ENCODE data around the gene ANKFY1. TPM values are rescaled to one million over a fixed set of nuclear protein-coding genes. Genes with fewer than 3 reads are reported as not detected.

Gene ANKFY1
- polyA plus RNA-seq, 1 of the 3 experiments (the other 2 are of a cell fraction): 29.6 TPM

DNA sequence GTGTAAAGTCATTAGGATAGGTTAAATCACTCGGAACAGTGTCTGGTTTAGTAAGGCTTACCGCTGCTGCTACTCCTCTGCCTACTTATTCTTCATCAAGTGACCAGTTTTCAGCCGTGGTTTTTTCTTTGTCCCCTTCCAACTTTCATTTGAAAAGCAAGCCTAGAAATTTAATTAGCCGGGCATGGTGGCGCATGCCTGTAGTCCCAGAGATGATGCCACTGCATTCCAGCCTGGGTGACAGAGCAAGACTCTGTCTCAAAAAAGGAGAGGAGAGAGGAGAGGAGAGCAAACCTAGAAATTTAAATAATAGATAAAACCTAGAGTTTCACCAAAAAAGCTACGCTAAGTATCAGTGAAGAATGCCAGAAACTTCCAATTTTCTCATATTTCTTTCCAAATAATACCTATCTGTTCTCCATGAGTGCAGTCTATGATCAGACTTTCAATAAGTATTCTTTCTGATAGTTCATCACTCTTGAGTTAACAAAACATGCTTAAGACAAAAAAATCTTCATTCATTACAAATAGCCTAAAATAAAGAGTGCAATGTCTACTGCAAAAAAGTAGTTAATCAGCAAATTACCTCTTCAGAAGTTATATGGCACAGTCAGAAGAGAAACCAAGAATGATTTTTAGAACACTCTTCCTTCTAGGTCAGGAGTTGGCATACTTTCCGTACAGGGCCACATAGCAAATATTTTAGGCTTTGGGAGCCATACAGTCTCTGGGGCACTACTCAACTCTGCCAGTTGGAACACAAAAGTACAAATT is 15.1 kb downstream of the ANKFY1 start (continued):
- no peak for TF ChIP-seq RFX5 (IDR thresholded peaks at IDR 0.05; ENCODE audit: low read length)
- TF ChIP-seq EP300 (IDR thresholded peaks at IDR 0.05; ENCODE audit: borderline replicate concordance in 1 of 2, low read depth in 1 of 2, low read length in 1 of 2): no peak

DNA sequence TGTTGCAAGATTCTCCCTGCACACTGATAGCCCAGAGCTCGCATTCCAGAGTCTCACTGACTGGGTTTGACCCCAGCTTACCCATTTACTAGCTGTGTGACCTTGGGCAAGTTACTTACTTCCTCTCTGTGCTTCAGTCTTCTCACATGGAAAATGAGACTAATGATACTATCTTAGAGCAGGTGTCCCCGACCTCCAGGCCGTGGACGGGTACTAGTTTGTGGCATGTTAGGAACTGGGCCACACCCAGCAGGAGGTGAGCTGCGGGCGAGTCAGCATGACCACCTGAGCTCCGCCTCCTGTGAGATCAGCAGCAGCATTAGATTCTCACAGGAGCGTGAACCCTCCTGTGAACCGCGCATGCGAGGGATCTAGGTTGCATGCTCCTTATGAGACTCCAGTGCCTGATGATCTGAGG is 15.8 kb downstream of the ANKFY1 start:
- Histone ChIP-seq H3K9me3 (no peaks in the 10 kb centered on the region), H3K4me1 (ENCODE audit: control insufficient read depth in 1 of 2, insufficient read depth in 2 of 2, low read depth in 1 of 2, low read length in 1 of 2) (no peaks in the 10 kb centered on the region; a peak in 1 of 4 replicates), H3K79me2 (ENCODE audit: insufficient read depth) (peaks cover 98% of the 10 kb centered on the region), H3F3A (replicated peaks; ENCODE audit: insufficient read depth) (peaks cover 10% of the 10 kb centered on the region), H4K20me1 (ENCODE audit: insufficient read depth) (peaks cover 58% of the 10 kb centered on the region), H3K4me3 (ENCODE audit: low read depth in 2 of 2, low read length in 1 of 2) (no peak overlapping the region), H3K9ac (no peak overlapping the region), H3K36me3 (replicated peaks in 1 of 2; ENCODE audit: control insufficient read depth in 1 of 2, insufficient read depth in 2 of 2, low read length in 1 of 2) (peaks cover 0 to 2% of the 10 kb centered on the region in 2 experiments), H3K27me3 (ENCODE audit: insufficient read depth) (no peaks in the 10 kb centered on the region), H2AFZ (ENCODE audit: low read depth) (no peak overlapping the region), H3K27ac (ENCODE audit: low read depth in 2 of 2, low read length in 1 of 2) (no peak overlapping the region), H3K4me2 (no peak overlapping the region), H3K9me2 (no peaks in the 10 kb centered on the region)
- DNase-seq: no peak
- TF ChIP-seq FOXM1 (IDR thresholded peaks at IDR 0.05; ENCODE audit: low read depth) (no peak), MEF2A (IDR thresholded peaks at IDR 0.05; ENCODE audit: borderline replicate concordance, low read depth) (no peak), FOSL2 (IDR thresholded peaks at IDR 0.05; ENCODE audit: borderline replicate concordance, low read depth) (no peak), EP300 (IDR thresholded peaks at IDR 0.05; ENCODE audit: borderline replicate concordance in 1 of 2, low read depth in 1 of 2, low read length in 1 of 2) (no peak), TCF12 (IDR thresholded peaks at IDR 0.05) (no peak), EZH2phosphoT487 (IDR thresholded peaks at IDR 0.05; ENCODE audit: borderline replicate concordance, low read depth) (no peak)
- TF ChIP-seq, protein P1, sequence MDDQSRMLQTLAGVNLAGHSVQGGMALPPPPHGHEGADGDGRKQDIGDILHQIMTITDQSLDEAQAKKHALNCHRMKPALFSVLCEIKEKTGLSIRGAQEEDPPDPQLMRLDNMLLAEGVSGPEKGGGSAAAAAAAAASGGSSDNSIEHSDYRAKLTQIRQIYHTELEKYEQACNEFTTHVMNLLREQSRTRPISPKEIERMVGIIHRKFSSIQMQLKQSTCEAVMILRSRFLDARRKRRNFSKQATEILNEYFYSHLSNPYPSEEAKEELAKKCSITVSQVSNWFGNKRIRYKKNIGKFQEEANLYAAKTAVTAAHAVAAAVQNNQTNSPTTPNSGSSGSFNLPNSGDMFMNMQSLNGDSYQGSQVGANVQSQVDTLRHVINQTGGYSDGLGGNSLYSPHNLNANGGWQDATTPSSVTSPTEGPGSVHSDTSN (IDR thresholded peaks at IDR 0.05): no peak
- TF ChIP-seq, protein P2, sequence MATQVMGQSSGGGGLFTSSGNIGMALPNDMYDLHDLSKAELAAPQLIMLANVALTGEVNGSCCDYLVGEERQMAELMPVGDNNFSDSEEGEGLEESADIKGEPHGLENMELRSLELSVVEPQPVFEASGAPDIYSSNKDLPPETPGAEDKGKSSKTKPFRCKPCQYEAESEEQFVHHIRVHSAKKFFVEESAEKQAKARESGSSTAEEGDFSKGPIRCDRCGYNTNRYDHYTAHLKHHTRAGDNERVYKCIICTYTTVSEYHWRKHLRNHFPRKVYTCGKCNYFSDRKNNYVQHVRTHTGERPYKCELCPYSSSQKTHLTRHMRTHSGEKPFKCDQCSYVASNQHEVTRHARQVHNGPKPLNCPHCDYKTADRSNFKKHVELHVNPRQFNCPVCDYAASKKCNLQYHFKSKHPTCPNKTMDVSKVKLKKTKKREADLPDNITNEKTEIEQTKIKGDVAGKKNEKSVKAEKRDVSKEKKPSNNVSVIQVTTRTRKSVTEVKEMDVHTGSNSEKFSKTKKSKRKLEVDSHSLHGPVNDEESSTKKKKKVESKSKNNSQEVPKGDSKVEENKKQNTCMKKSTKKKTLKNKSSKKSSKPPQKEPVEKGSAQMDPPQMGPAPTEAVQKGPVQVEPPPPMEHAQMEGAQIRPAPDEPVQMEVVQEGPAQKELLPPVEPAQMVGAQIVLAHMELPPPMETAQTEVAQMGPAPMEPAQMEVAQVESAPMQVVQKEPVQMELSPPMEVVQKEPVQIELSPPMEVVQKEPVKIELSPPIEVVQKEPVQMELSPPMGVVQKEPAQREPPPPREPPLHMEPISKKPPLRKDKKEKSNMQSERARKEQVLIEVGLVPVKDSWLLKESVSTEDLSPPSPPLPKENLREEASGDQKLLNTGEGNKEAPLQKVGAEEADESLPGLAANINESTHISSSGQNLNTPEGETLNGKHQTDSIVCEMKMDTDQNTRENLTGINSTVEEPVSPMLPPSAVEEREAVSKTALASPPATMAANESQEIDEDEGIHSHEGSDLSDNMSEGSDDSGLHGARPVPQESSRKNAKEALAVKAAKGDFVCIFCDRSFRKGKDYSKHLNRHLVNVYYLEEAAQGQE (IDR thresholded peaks at IDR 0.05; ENCODE audit: low read depth, low read length): no peak
- TF ChIP-seq, protein P3, sequence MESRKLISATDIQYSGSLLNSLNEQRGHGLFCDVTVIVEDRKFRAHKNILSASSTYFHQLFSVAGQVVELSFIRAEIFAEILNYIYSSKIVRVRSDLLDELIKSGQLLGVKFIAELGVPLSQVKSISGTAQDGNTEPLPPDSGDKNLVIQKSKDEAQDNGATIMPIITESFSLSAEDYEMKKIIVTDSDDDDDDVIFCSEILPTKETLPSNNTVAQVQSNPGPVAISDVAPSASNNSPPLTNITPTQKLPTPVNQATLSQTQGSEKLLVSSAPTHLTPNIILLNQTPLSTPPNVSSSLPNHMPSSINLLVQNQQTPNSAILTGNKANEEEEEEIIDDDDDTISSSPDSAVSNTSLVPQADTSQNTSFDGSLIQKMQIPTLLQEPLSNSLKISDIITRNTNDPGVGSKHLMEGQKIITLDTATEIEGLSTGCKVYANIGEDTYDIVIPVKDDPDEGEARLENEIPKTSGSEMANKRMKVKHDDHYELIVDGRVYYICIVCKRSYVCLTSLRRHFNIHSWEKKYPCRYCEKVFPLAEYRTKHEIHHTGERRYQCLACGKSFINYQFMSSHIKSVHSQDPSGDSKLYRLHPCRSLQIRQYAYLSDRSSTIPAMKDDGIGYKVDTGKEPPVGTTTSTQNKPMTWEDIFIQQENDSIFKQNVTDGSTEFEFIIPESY (IDR thresholded peaks at IDR 0.05; ENCODE audit: borderline replicate concordance, low read depth): no peak
- 92% methylated on average over 11 of the region's 11 CpGs for WGBS (ENCODE audit: low lambda C conversion rate)
- ChIA-PET POLR2A (no interaction called here), CTCF (interaction anchor here (0.9 to 3.5 kb wide), 4 partner anchors 9 to 169 kb away, joined by 3 to 32 read pairs (median 4); no protein-coding TSS in a partner anchor)

Measured in SK-N-SH (cell line).